ENCODE results near the gene PDSS2.
"Not testable (repeated sequence)": the region's sequence is repeated elsewhere in the genome, so short reads cannot be mapped to it uniquely, and the experiment has no call there.

PDSS2 gene

DNA sequence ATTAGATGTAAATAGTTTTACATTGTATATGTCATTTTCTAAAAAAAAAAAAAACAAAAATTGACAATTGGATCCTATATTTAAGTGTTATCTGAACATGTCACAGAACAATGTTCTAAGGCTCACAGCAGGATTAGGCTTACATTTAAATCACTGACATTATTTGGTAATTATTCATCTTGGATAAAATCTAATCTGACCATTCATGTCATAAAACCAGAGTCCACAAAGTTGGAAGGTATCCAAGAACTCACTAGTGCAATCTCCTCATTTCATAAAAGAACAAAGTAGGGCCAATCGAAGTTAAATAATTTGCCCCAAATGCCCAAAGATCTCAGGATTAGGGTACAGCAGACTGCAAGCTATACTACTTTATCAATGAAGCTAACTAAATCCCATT, 73.0 kb downstream of the PDSS2 start:
- no peaks in the 10 kb centered on the region for H3K36me3 ChIP-seq
- H3K9me3 ChIP-seq = no peaks in the 10 kb centered on the region
- H3K4me3 ChIP-seq (ENCODE audit: low read depth in 1 of 2, low read length in 1 of 2) = no peak overlapping the region
- no peak overlapping the region for H3K27ac ChIP-seq
- no peaks in the 10 kb centered on the region for H3K4me1 ChIP-seq (ENCODE audit: control insufficient read depth in 1 of 2, insufficient read depth in 1 of 2, low read depth in 1 of 2, low read length in 1 of 2)
- no peaks in the 10 kb centered on the region for H3K27me3 ChIP-seq
- TF ChIP-seq, protein P1, sequence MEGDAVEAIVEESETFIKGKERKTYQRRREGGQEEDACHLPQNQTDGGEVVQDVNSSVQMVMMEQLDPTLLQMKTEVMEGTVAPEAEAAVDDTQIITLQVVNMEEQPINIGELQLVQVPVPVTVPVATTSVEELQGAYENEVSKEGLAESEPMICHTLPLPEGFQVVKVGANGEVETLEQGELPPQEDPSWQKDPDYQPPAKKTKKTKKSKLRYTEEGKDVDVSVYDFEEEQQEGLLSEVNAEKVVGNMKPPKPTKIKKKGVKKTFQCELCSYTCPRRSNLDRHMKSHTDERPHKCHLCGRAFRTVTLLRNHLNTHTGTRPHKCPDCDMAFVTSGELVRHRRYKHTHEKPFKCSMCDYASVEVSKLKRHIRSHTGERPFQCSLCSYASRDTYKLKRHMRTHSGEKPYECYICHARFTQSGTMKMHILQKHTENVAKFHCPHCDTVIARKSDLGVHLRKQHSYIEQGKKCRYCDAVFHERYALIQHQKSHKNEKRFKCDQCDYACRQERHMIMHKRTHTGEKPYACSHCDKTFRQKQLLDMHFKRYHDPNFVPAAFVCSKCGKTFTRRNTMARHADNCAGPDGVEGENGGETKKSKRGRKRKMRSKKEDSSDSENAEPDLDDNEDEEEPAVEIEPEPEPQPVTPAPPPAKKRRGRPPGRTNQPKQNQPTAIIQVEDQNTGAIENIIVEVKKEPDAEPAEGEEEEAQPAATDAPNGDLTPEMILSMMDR (IDR thresholded peaks at IDR 0.05) = no peak

DNA sequence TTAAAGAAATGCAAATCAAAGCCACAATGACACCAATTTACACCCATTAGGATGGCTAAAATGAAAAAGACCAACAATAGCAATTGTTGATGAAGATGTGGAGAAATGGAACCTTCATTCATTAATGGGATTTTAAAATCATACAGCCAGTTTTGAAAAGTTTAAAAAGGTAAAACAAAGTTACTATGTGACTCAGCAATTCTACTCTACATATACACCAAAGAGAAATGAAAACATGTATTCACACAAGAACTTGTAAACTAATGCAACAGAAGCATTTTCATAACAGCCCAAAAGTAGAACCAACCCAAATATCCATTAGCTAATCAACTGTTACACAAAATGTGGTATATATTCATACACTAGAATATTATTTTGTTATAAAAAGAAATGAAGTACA, 75.7 kb downstream of the PDSS2 start:
- TF ChIP-seq, protein P1 (IDR thresholded peaks at IDR 0.05) = no peak
- no peaks in the 10 kb centered on the region for H3K4me1 ChIP-seq (ENCODE audit: control insufficient read depth in 1 of 2, insufficient read depth in 1 of 2, low read depth in 1 of 2, low read length in 1 of 2)
- no peaks in the 10 kb centered on the region for H3K9me3 ChIP-seq
- no peaks in the 10 kb centered on the region for H3K36me3 ChIP-seq
- H3K27me3 ChIP-seq = no peaks in the 10 kb centered on the region
- no peak overlapping the region for H3K4me3 ChIP-seq (ENCODE audit: low read depth in 1 of 2, low read length in 1 of 2)
- H3K27ac ChIP-seq = no peak overlapping the region

- TF ChIP-seq, protein P1 (IDR thresholded peaks at IDR 0.05) = no peak
- no peaks in the 10 kb centered on the region for H3K9me3 ChIP-seq
- no peaks in the 10 kb centered on the region for H3K36me3 ChIP-seq
- H3K4me3 ChIP-seq (ENCODE audit: low read depth in 1 of 2, low read length in 1 of 2) = no peak overlapping the region
- H3K27me3 ChIP-seq = no peaks in the 10 kb centered on the region
- H3K27ac ChIP-seq = no peak overlapping the region
- no peaks in the 10 kb centered on the region for H3K4me1 ChIP-seq (ENCODE audit: control insufficient read depth in 1 of 2, insufficient read depth in 1 of 2, low read depth in 1 of 2, low read length in 1 of 2)
These were observed 85.1 kb downstream of the PDSS2 start for GRCh38 chr6:107374264-107374663.

DNA sequence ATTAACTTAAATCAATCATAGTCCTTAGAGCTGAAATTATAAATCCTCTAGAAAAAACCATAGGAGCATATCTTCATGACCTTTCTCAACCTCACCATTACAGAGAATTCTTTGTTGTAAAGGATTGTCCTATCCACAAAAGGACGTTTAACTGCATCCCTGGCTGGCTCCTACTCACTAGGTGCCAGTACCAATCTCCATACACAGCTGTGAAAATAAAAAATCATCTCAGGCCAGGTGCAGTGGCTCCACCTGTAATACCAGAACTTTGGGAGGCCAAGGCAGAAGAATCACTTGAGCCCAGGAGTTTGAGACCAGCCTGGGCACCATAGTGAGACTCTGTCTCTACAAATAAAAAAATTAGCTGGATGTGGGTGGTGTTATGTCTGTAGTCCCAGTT, 89.9 kb downstream of the PDSS2 start:
- no peaks in the 10 kb centered on the region for H3K36me3 ChIP-seq
- H3K4me1 ChIP-seq (ENCODE audit: control insufficient read depth in 1 of 2, insufficient read depth in 1 of 2, low read depth in 1 of 2, low read length in 1 of 2) = no peaks in the 10 kb centered on the region
- H3K9me3 ChIP-seq = no peaks in the 10 kb centered on the region
- TF ChIP-seq, protein P1 (IDR thresholded peaks at IDR 0.05) = no peak
- H3K27ac ChIP-seq = no peak overlapping the region
- H3K27me3 ChIP-seq = no peaks in the 10 kb centered on the region
- H3K4me3 ChIP-seq (ENCODE audit: low read depth in 1 of 2, low read length in 1 of 2) = no peak overlapping the region

GRCh38 chr6:107368471-107368870, 90.9 kb downstream of the PDSS2 start:
- Histone ChIP-seq H3K27ac (no peak overlapping the region), H3K36me3 (no peaks in the 10 kb centered on the region), H3K4me1 (ENCODE audit: control insufficient read depth in 1 of 2, insufficient read depth in 1 of 2, low read depth in 1 of 2, low read length in 1 of 2) (no peaks in the 10 kb centered on the region), H3K27me3 (no peaks in the 10 kb centered on the region), H3K9me3 (no peaks in the 10 kb centered on the region), H3K4me3 (ENCODE audit: low read depth in 1 of 2, low read length in 1 of 2) (no peak overlapping the region)
- TF ChIP-seq, protein P1 (IDR thresholded peaks at IDR 0.05) = no peak

DNA sequence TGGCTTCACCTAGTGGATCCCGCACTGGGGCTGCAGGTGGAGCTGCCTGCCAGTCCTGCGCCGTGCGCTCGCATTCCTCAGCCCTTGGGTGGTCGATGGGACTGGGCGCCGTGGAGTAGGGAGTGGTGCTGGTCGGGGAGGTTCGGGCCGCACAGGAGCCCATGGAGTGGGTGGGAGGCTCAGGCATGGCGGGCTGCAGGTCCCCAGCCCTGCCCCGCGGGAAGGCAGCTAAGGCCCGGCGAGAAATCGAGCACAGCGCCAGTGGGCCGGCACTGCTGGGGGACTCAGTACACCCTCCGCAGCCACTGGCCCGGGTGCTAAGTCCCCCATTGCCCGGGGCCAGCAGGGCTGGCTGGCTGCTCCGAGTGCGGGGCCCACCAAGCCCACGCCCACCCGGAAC, 95.2 kb downstream of the PDSS2 start:
- not testable (repeated sequence) for H3K27me3 ChIP-seq; H3K9me3 ChIP-seq; H3K4me3 ChIP-seq (ENCODE audit: low read depth in 1 of 2, low read length in 1 of 2); H3K36me3 ChIP-seq; H3K27ac ChIP-seq
- H3K4me1 ChIP-seq (ENCODE audit: control insufficient read depth in 1 of 2, insufficient read depth in 1 of 2, low read depth in 1 of 2, low read length in 1 of 2) = peaks cover 13 to 17% of the 10 kb centered on the region in 2 experiments

Measured in neutrophil (primary cell).